GM18517 (cell line): ENCODE measurements around the gene CHN2.
"Not testable (repeated sequence)": the region's sequence is repeated elsewhere in the genome, so short reads cannot be mapped to it uniquely, and the experiment has no call there.

Experiments used
- ATAC-seq: cut with Tn5 transposase; IDR thresholded peaks from one replicate; pipeline ENCODE4 v1.9.1; 2021; ENCODE audit warnings: mild to moderate bottlenecking, moderate library complexity; ENCODE audit not compliant: unreplicated experiment

Gene CHN2

GRCh38 chr7:29255199-29255878 is 60.8 kb downstream of the CHN2 start:
- no peak for ATAC-seq

GRCh38 chr7:29255906-29256692 is 61.5 kb downstream of the CHN2 start:
- no peak for ATAC-seq

DNA sequence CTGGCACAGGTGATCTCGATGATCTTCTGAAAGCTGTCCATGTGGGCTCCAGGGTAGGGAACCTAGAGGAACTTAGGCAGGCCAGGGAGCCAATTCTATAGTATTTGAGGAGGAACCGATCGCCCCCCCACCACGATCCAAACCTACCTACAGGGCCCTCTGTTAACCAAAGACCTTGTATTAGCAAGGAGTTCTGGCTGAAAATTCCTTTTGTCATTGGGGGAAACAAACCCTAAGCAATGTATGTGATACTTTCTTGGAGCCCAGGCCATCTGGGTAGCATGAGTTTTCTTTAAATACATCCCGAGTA is 62.1 kb downstream of the CHN2 start:
- no peak for ATAC-seq

DNA sequence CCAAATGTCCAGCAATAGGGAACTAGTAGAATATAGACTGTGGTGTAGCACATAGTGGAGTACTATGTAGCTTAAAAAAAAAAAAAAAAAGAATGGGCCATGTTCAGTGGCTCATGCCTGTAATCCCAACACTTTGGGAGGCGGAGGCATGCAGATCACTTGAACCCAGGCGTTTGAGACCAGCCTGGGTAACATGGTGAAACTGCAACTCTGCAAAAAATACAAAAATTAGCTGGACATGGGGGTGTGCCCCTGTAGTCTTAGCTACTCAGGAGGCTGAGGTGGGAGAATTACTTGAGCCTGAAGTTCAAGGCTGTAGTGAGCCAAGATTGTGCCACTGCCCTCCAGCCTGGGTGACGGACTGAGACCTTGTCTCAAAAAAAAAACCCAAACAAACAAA is 64.4 kb downstream of the CHN2 start:
- ATAC-seq, result no peak

- no peak for ATAC-seq
Observed at GRCh38 chr7:29262191-29262917, 67.8 kb downstream of the CHN2 start.

- ATAC-seq, result not testable (repeated sequence)
Observed at GRCh38 chr7:29263601-29264207, 69.1 kb downstream of the CHN2 start.

DNA sequence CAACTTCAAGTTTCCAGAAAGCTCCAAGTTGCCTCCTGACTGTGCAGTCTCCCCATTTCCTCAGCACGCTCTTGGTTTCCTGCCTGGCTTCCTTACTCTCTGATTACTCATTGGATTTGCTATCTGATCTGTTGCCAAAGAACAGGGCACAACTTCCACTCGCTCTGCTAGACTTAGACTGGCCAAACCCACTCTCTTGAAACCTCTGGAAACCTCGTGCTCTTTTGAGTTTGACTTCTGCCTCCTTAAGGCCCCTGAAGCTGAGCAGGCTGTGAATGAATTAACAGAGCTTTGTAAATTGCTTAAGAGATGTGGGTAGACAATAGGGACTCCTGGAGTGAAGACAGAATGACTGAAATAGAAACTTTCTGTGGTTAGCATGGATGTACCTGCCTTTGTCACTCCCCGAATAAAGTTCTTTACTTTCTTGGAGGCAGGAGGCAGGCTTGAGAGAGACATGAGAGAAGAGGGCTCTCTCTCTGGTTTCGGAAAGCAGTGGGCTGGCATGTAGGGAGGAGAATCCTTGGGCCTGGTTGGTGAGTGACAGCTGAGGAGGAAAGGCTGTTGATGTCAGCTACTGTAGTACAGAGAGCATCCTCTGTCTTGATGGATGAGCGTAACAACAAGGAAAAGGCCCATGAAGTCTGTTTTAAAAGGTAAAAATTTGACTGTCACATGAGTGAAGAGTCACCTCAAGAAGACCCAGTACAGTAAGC is 70.8 kb downstream of the CHN2 start:
- no peak for ATAC-seq

DNA sequence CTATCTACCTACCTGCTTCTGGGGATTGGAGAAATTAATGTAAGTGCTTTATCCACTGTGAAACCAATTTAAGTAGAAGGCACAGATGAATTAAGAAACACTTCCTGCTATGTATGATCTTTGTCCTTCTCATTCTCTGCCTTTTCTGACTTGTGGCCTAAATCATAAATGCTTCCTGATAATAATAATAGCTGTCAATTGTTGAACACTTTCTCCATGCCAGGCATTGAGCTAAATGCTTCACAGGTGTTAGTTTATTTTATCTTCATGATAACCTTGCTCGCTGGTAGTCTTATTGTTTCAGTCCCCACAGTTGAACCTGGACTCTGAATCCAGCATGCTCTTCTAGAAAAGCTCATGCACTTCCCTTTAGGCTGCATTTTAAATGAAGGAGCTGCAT is 75.4 kb downstream of the CHN2 start:
- ATAC-seq, result no peak

DNA sequence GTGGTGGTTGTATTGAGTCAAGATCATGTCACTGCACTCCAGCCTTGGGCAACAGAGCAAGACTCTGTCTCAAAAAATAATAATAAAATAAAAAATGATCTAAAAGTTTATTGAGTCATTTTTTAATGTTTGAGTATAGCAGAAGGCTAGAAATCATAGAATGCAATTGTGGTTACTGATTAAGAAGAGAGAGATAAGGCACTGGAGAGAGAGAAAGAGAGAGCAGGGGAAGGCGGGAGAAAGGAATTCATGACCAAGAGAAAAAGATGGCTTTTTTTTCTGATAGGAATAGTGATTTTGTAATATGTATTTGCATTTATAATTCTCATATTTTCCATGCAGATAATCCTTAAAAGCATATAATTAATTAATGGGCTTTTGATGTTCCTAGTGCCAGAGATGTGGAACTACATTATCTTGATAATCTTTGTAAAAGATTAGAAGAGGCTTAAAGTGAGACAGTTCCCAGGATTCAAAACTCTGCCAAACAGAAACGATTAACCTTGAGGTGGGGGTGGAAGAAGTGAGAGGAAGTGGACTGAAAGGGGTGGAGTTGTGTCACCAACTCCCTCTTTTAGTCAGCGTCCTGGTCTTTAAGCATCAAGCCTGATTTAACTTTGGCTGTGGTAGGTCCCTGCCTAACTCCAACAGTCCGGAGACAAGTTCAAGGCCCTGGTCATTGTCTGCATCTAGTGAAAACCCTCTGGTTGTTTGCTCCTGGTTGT is 76.2 kb downstream of the CHN2 start:
- ATAC-seq, result no peak

DNA sequence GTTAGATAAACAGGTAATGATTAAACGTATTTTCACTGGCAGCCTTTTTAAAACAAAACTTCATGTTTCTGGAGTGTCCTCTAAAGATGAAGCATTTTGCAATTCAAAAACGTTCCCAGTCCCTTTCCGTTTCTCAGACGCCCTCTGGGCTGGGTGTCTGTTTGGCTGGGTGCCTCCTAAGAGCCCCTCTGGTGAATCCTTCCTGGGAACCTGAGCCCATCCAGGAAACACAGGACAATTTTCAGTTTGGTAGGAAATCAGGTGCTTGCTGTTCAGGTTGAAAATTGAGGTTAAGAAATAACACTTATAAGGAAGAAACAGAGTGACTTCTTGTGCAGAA is 76.7 kb downstream of the CHN2 start:
- no peak for ATAC-seq

DNA sequence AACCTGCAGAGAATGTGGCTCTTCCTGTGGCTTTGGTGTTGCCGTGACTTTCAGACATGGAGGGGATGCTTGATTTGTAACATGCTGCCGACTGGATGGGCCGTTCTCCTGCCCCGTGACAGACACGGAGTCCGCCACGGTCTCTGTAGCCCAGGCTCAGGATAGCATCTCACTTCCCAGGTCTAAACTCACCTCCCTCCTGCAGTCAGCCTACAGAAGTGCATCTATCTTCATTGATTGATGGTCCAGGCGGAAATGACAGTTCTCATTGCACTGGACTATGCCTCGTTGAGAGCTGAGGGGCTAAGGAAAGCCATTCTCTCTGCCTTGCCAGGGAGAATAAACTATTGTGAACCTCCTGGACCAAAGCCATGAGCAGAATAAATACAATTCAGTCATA is 77.5 kb downstream of the CHN2 start:
- ATAC-seq, result no peak

- ATAC-seq, result no peak
Observed at GRCh38 chr7:29274146-29275017, 79.8 kb downstream of the CHN2 start.

DNA sequence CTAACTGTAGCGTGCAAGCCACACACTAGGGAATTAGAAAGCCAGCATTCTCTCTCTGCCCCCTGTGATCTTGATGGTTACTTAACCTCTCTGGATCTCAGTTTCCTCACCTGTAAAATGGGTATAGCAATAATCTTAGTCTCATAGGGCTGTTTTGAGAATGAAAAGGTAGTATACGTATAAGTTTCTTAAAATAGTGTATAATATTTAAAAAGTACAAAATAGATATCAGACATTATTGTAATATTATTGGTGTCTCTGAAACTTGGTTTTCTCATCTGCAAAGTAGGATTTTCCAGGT is 80.4 kb downstream of the CHN2 start:
- no peak for ATAC-seq

DNA sequence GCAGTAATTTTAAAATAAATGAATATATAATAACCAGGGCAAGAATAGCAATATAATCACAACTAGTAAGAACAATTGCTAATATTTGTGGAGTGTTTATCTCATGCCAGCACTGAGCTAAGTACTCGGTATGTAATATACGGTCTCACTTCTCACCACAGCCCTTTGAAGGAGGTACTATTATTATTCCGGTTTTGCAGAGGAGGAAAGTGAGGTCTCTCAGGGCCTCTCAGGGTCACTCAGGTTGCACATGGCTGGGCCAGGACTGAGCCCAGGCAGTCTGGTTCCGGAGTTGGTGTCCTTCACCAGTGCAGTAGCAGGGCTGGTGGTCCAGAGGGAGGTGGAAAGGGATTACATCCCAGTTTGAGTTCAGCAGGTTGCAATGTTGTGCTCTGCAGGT is 80.9 kb downstream of the CHN2 start:
- no peak for ATAC-seq

DNA sequence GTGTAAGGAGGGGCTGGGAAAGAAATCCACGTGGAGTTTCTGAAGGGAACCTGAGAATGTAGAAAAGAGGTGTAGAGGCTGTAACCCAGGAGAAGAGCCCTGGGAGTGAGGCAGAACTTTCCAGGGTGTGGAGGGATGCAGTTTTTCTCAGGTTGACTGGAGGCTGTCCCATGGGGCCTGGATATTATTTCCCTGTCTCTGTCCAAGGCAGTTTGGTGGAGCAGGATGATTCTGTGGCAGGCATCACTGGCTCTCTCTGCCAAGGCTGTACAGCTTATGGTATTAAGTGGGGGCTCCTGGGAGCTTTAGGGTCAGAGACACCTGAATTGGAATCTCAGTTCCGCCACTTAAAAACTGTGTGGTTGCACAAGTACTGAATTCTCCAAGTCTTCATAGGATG is 81.6 kb downstream of the CHN2 start:
- ATAC-seq, result no peak

DNA sequence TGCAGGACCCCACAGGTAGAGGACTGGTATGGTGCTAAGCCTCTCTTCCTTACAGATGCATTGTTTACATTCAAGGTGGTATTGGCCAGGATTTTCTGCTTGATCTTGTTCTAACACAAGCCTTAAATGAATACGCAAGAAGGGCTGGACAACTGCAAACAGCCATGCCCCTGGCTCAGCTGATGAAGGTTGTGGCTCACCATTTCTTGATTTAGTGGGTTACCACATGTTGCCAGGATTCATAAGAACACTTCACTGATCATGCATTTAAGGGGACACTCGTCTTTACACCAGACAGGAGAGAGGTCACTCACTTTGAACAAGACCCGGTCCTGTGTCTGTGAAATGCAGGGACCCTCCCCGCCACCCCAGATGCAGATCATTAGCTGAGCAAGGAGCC is 82.2 kb downstream of the CHN2 start:
- no peak for ATAC-seq

GRCh38 chr7:29277436-29278215 is 83.1 kb downstream of the CHN2 start:
- ATAC-seq, result no peak

DNA sequence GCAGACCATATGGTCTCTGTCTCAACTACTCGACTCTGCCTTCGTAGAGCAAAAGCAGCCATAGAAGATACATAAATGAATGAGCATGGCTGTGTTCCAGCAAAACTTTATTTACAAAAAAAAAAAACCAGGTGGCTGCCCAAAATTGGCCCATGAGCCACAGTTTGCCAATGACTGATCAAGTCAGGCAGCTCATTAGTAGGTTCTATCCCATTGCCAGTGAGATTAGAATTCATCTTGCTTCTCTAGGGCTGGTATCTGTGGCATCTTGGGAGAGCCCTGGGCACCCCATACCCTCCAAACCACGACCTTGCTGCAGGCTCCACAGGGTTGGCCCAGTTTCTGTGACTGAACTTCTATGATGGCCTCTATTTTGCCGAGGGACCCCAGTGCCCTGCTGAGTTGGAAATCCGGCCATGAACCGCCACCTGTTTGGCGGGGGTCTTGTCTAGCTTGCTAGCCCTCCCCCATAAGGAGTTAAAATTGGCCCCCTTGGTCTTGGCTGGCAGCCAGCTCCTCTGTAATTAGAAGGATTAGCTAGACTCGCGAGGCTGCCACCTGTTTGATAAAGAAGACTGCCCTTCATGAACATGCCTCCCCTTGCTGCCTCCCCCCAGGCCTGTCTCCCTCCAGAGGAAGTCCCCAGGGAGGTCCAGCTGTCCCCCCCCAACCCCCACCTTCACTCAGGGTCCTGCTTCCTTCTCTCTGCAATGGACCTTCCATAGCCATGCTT is 83.9 kb downstream of the CHN2 start:
- no peak for ATAC-seq
